Motor neuron (in vitro differentiated cells): ENCODE measurements around the gene HOXA1. TPM values are rescaled to one million over a fixed set of nuclear protein-coding genes. Genes with fewer than 3 reads are reported as not detected.

ENCODE experiments used
- ATAC-seq, 8 experiments: fragments of 200-7000 bp; cut with Tn5 transposase; replicated peaks in 6 of 8; 2 replicates each; pipeline ENCODE4 v1.8.0; 2021; ENCODE audit warnings: mild to moderate bottlenecking in 8 of 8, moderate library complexity in 8 of 8
- H3K27ac ChIP-seq, 2 donors: fragments of 250-450 bp; sonication (Bioruptor Pico); 2 replicates each; pipeline ENCODE4 v1.9.0; 2021; ENCODE audit warnings: antibody characterized with exemption in 2 of 2, mild to moderate bottlenecking in 2 of 2, moderate library complexity in 1 of 2
- H3K4me1 ChIP-seq, 2 donors: fragments of 250-450 bp; sonication (Bioruptor Pico); replicated peaks in 1 of 2; 2 replicates each; pipeline ENCODE4 v1.6.1; 2021; ENCODE audit warnings: antibody characterized with exemption in 2 of 2, mild to moderate bottlenecking in 2 of 2, moderate library complexity in 1 of 2
- H3K4me3 ChIP-seq, 5 donors: fragments of 250-450 bp; sonication (Bioruptor Pico); 2 replicates each; pipeline ENCODE4 v1.9.0; 2021; ENCODE audit warnings: antibody characterized with exemption in 5 of 5, mild to moderate bottlenecking in 5 of 5, moderate library complexity in 4 of 5
- WGBS, 10 experiments: fragments of 450-650 bp; shearing (Covaris generic); methylation state at CpG; one replicate each; pipeline ENCODE4 v1.0.0; 2022; 5-methylcytosine and 5-hydroxymethylcytosine counted together
- in situ Hi-C, 9 experiments: fragments of 400-800 bp; cut with MboI; loops; one replicate each; pipeline ENCODE4 v1.15.0; 2021; ENCODE audit warnings: low sequenced_read_pairs in 9 of 9, low pct_unique_long_range_greater_than_20kb in 2 of 9; ENCODE audit not compliant: unreplicated experiment in 9 of 9
- total RNA-seq, 8 experiments: library from RNA; unstranded; fragments of 300-600 nt; gene quantifications; 2 replicates each; pipeline versions ENCODE4 v1.2.3 to v1.2.4, GENCODE V29; 2022

The HOXA1 gene
- total RNA-seq, 8 experiments from 2014 or later, result 2.7 to 44.5 (median 14.4) TPM

DNA sequence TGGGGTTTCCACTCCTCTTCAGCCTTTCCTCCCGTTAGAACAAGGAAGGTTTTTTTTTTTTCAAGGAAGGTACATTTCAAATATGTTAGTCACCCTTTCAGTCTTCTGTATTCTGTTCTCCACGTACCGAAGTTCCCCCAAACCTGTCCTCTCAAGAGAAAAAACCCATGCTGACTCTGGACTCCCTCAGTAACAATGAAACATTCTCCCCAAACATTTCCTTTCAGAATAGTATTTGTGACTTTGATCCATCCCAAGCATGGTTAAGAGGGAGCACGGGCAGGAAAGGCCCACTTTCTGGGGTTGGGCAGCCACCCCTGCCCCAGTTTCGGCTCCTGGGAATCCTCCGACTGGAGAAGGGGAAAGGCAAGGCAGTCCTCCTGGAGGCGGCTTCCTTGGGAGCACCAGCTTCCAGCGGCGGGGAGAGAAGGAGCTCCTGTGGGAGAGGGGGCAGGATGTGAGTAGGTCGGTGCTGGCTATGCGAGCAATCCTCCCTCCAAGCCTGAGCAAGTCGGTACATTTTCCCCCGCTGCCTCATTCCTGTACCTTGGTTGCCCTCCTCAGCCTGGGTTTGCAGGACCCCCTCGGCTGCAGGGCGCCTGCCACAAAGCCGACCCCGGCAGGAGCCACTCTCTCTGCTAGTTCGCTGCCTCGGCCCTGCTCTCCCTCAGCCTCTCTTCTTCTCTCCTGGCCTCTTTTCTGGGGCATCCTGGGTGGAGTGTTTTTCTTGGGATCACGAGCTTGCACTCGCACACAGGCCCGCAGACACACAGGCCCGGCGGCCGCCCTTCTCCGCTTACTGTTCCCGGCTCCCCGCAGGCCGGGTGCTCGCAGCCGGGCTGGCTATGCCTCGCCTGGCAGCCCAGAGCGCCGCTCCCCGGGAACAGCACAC is 2.1 kb upstream of the HOXA1 start:
- peak overlapping the region; percentile 92 to 98 for H3K27ac ChIP-seq
- peaks cover 0 to 5% of the 10 kb centered on the region in 2 donors for H3K4me1 ChIP-seq
- peak in 3 of 8 experiments; percentile 1 to 25 (median 13) for ATAC-seq

DNA sequence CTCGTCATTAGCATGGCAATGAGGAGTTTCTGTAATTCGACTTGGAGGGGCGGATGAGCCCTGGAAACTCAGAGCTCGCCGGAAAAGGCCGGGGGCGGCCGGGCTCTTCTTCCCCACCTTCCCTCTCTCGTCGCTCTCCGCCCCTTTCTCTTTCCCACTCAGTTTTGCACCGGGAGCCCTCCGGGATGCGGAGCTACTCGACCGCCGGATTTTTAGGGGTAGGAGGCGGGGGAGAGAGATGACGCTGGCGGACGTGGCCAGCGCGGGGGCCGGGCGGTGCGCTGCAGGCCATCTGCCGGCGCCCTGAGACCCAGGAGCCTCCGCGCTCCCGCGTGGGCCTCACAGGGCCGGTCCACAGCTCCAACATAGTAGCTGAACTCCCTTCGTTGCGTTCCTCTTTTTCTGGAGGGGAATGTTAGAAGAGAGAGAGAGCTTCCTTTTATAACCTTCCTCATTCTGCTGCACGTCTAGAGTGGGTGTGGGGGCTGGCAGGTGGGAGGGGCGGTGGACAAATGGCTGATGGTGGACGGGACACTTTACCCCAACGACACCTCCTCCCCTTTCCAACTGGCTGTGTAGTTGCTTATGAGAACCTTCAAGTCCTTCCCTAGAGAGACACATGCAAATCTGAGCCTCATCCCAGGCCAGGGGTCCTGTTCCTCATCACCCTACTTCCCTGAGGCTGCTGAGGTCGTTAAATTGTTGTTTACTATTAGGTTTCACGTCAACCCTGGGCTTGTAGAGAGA is 1.1 kb upstream of the HOXA1 start:
- peak overlapping the region; percentile 92 to 98 for H3K27ac ChIP-seq
- 0 to 11% (median 0%) methylated on average over 1 to 13 of the region's 41 CpGs; no CpG with 5 or more reads in 2 of the 10 experiments for WGBS, 10 experiments
- peak in 2 of 8 experiments; percentile 3 to 14 for ATAC-seq
- peak overlapping the region; percentile 51 to 82 (median 69) for H3K4me3 ChIP-seq
- in situ Hi-C loops, result loop anchor here in 4 of 9 experiments (10.0 to 25.0 kb wide), 2 partner anchors 235 to 242 kb away; partner anchors contain the start of gene SKAP2 (in 1 of the 4)
- peaks cover 9 to 13% of the 10 kb centered on the region in 2 donors for H3K4me1 ChIP-seq

More for the DNA sequence above, 2.1 kb upstream of the HOXA1 start:
- 0 to 50% (median 10%) methylated on average over 1 to 14 of the region's 35 CpGs; no CpG with 5 or more reads in 2 of the 10 experiments for WGBS, 10 experiments
- peak overlapping the region; percentile 51 to 82 (median 69) for H3K4me3 ChIP-seq
- in situ Hi-C loops, result loop anchor here in 4 of 9 experiments (10.0 to 25.0 kb wide), 2 partner anchors 236 to 243 kb away; partner anchors contain the start of gene SKAP2 (in 1 of the 4)

DNA sequence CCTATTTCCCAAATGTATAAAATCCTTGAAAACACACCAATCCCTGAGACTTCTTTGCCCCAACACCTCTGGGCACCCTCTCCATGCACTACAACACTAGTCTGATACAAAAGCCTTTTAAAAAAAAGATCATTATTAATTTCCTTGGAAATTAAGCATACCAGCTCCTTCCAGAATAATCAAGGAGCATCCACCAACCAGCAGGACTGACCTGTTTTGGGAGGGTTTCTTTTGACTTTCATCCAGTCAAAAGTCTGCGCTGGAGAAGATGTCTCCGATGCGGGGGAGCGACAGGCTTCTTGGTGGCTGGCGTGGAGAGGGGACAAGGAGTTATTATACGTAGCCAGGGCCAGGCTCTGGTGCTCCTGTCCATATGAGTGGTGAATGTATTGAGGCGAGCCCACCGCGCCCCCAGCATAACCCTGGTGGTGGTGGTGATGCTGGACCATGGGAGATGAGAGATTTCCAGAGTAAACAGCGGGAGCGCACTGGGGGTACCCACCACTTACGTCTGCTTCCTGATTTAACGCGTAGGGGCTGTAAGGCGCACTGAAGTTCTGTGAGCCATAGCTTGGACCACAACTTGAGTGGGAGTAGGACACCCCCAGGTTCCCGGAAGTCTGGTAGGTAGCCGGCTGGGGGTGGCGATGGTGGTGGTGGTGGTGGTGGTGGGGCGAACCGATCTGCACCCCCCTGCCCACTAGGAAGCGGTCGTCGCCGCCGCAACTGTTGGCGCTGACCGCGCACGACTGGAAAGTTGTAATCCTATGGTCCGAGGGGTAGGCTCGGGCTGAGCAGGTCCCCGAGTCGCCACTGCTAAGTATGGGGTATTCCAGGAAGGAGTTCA is 527 bp downstream of the HOXA1 start:
- peak in 5 of 8 experiments; percentile 1 to 12 (median 4) for ATAC-seq
- Histone ChIP-seq H3K4me3 (peak overlapping the region; percentile 51 to 82 (median 69)), H3K4me1 (peaks cover 22 to 30% of the 10 kb centered on the region in 2 donors), H3K27ac (peak overlapping the region; percentile 69)
- 0 to 100% (median 0%) methylated on average over 1 to 10 of the region's 33 CpGs; no CpG with 5 or more reads in 4 of the 10 experiments for WGBS, 10 experiments
- in situ Hi-C loops, result loop anchor here in 4 of 9 experiments (10.0 to 25.0 kb wide), 2 partner anchors 233 to 240 kb away; partner anchors contain the start of gene SKAP2 (in 1 of the 4)

DNA sequence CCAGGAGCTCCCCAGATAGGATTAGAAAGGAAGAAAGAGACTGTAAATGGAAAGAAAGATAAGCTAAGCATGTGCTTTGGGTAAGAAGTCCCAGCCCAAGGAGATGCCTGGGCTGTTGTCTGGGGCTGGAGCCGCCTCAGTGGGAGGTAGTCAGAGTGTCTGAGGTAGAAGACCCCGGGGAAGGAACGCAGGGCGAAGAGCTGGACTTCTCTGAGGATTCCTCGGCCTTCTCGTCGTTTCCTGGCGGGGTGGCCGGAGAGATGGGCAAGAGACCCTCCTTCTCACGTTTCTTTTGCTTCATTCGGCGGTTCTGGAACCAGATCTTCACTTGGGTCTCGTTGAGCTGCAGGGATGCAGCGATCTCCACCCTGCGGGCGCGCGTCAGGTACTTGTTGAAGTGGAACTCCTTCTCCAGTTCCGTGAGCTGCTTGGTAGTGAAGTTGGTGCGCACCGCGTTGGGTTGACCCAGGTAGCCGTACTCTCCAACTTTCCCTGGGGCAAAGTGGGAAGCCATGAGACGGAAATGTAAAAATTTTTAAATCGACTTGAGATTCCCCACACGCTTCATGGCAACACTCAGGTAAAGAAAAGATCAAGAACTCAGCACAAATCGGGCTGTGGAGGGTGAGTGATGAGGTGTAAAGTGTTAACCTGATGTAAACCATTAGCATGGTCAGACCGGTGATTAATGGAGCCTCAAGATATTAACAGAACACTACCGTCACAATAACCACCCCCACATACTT is 1.3 kb downstream of the HOXA1 start:
- Histone ChIP-seq H3K4me1 (peaks cover 30 to 33% of the 10 kb centered on the region in 2 donors), H3K27ac (peak overlapping the region; percentile 69), H3K4me3 (peak overlapping the region; percentile 51 to 82 (median 69))
- in situ Hi-C loops, result loop anchor here in 4 of 9 experiments (10.0 to 25.0 kb wide), 2 partner anchors 232 to 240 kb away; partner anchors contain the start of gene SKAP2 (in 1 of the 4)
- WGBS, 10 experiments, result 0 to 73% (median 27%) methylated on average over 1 to 10 of the region's 29 CpGs; no CpG with 5 or more reads in 4 of the 10 experiments
- no peak for ATAC-seq

DNA sequence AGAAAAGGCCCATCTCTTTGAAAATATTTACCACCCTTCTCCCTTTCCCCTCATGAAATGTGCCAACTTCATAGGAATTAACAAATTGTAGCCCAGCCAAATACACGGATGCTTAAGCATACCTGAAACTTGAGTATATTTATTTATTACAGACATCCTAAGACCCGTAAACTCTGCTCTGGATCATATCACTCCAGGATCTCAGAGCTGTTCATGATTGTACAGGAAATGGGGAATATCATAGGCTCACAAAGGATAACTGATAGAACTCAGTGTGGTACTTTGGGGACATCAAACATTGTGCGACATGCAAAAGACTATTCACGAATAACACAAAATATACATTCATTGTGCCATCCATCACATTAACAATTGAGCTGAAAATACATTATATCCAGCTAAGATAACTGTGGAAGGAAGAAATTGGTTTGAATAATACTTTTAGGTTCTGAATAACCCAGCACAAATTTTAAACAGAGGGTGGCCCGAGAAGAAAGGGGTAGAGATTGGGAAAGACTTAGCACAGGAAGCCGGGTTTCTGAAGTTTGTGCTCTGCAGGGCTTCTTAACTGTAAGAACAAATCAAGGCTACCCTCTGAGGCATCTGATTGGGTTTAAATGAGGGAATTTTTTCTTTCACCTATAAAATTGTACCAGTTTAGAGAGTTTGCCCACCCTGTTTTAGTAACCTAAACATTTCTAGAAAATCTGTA is 2.5 kb downstream of the HOXA1 start:
- Histone ChIP-seq H3K27ac (peak overlapping the region in 1 of 2 donors; percentile 69), H3K4me3 (peak overlapping the region; percentile 51 to 82 (median 69)), H3K4me1 (peaks cover 30 to 44% of the 10 kb centered on the region in 2 donors)
- 0 to 90% (median 13%) methylated on average over 1 to 6 of the region's 6 CpGs for WGBS, 10 experiments
- in situ Hi-C loops, result loop anchor here in 4 of 9 experiments (10.0 to 25.0 kb wide), 2 partner anchors 231 to 239 kb away; partner anchors contain the start of gene SKAP2 (in 1 of the 4)
- no peak for ATAC-seq

DNA sequence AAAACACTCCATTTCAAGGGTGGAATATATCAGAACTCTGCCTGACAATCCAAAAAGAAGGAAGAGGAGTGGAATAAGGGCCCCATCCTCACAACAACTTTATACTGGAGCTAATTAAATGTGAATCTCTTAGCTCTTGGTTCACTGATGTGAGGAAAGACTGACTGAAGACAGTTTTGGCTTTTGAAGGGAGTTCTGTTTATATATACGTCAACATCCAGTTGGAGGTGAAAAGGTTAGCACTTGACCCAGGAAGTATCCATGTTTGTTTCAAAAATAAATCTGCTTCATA is 3.0 kb downstream of the HOXA1 start:
- WGBS, 10 experiments, result 8 to 100% (median 67%) methylated on average over 1 of the region's 1 CpG; no CpG with 5 or more reads in 3 of the 10 experiments
- Histone ChIP-seq H3K4me3 (peak overlapping the region; percentile 1 to 82 (median 65)), H3K27ac (peak overlapping the region in 1 of 2 donors; percentile 26), H3K4me1 (peaks cover 30 to 44% of the 10 kb centered on the region in 2 donors)
- no peak for ATAC-seq
- in situ Hi-C loops, result loop anchor here in 4 of 9 experiments (10.0 to 25.0 kb wide), 2 partner anchors 230 to 238 kb away; partner anchors contain the start of gene SKAP2 (in 1 of the 4)

DNA sequence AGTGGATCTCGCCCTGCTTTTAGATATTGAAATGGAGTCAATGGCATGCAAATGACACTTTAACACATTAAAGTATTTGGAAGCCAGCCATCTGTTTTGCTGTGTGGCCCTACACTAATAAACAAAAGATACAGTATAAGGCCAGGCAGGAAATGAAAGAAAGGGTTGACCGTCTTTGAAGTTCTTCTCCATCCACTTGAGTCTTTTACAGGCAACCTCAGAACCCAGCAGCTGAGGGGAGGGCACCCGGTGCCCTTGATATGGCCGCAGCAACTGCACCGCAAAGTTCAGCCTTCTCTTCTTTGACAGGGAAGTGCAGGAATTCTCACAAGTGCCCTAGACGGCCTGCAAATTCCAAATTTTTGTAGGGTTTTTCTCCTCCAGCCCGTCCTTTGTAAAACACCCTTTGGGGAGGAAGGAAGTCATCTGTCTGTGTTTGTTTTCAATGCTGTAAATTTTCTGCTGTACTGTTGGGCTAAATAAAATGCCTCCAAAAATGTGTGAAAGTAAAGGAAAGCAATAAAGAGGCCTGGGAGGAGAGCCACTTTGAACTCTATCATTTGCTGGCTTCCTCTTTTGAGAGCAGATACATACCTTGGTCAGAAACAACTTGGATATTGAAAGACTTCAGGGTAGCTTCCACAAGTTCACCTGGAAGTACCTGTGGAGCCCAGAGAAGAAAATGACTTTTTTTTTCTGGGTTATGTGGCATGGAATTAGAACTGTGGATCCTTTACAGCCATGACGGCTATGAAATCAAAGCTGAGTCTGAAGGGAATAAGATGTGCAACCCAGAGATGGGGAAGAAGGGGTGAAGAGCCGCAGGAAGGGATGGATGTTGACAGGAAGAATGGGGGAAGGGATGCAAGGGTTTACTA is 3.6 kb downstream of the HOXA1 start:
- 0 to 100% (median 17%) methylated on average over 1 to 7 of the region's 9 CpGs for WGBS, 10 experiments
- H3K4me3 ChIP-seq, result peak overlapping the region; percentile 1 to 82 (median 65)
- H3K27ac ChIP-seq, result peak overlapping the region; percentile 26 to 59
- peaks cover 30 to 49% of the 10 kb centered on the region in 2 donors for H3K4me1 ChIP-seq
- peak in 1 of 8 experiments; percentile 8 for ATAC-seq
- in situ Hi-C loops, result loop anchor here in 4 of 9 experiments (10.0 to 25.0 kb wide), 2 partner anchors 230 to 237 kb away; partner anchors contain the start of gene SKAP2 (in 1 of the 4)

DNA sequence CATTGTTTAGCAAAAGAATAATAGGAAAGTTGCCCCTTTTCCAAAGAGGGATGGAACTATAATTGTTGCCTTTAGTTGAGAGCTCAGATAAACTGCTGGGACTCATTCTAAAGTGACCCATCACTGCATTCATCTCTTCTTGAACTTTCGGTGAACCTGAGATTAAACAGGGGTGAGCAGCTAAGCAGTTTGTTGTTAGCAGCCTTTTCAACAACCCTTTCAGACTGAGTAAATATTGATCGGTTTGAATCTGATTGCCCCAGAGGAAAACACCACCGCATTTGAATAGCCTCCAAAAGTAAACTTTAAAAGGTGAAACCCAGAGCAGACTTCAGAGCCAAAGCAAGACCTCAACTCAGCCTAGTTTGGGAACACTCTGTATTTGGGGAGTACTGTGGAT is 4.7 kb downstream of the HOXA1 start:
- Histone ChIP-seq H3K4me3 (peak overlapping the region in 4 of 5 donors; percentile 51 to 82 (median 67)), H3K27ac (peak overlapping the region; percentile 29 to 44), H3K4me1 (peaks cover 30 to 56% of the 10 kb centered on the region in 2 donors)
- in situ Hi-C loops, result loop anchor here in 4 of 9 experiments (10.0 to 25.0 kb wide), 2 partner anchors 229 to 236 kb away; partner anchors contain the start of gene SKAP2 (in 1 of the 4)
- 0 to 100% (median 22%) methylated on average over 1 to 3 of the region's 3 CpGs; no CpG with 5 or more reads in 2 of the 10 experiments for WGBS, 10 experiments
- peak in 3 of 8 experiments; percentile 20 to 23 (median 21) for ATAC-seq

DNA sequence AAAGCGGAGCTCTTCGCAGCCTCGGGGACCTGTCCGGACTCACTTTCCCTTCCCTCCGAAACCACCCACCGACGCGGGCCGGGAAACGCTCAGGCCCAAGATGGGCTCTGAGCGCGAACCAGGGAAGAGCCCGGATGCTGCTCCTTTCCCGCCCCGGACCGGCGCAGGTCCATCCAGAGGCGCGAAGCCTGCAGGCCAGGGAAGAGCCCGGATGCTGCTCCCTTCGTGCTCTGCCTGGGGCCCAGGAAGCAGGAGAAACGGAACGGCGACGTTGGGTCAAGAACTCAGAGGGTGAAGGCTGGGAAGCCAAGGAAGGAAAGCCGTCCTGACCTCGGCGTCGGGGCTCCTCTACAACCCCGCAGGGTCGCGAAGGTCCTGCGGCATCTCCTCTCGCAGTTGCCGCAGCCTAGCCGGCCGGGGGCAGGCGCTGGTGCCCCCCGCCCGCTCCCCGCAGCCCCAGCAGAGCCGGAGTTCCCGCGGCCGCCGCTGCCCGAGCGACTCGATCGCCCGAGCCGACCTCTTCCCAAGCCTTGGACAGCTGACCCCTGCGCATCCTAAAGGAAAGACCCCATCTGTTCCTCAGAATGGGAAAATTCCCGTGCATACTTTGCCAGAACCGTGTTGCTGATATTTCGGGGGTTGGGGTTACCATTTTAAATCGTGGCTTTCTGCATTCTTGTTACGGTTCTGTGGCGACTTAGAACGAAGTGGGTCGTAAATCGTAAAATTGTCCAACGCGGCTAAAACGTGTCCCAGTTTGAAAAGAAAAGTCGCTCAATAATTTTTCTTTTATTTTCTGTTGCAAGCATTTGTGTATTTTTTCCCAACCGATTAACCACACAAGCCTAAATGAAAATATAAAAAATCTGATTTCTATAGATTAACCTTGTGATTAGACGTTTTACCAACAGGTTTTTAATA is 7.5 kb downstream of the HOXA1 start:
- peak in 4 of 8 experiments; percentile 39 to 74 (median 68) for ATAC-seq
- in situ Hi-C loops, result loop anchor here in 1 of 9 experiments (25.0 kb wide), 1 partner anchor 226 kb away; the partner anchor contains the start of gene SKAP2

More for the DNA sequence above, 7.5 kb downstream of the HOXA1 start:
- Histone ChIP-seq H3K27ac (peak overlapping the region; percentile 63 to 80), H3K4me1 (peaks cover 30 to 56% of the 10 kb centered on the region in 2 donors), H3K4me3 (peak overlapping the region in 4 of 5 donors; percentile 18 to 31 (median 18))
- 14 to 67% (median 49%) methylated on average over 2 to 18 of the region's 68 CpGs; no CpG with 5 or more reads in 1 of the 10 experiments for WGBS, 10 experiments
